Testis (tissue), 2 donors: ENCODE measurements around the gene SCGB1A1.

Experiments
- POLR2A ChIP-seq: fragments of 450-650 bp; IDR thresholded peaks from one replicate; pipeline ENCODE4 v1.6.1; 2017; ENCODE audit warnings: antibody characterized with exemption, mild to moderate bottlenecking, moderate library complexity
- TF ChIP-seq, protein P1 (sequence below), 3 experiments: fragments of 450-650 bp in 2 of 3; fragments of 200-600 bp in 1 of 3; sonication (generic) in 1 of 3; IDR thresholded peaks; one replicate each; pipeline ENCODE4 v1.5.1; 2016 to 2019; ENCODE audit warnings: antibody characterized with exemption in 3 of 3, mild to moderate bottlenecking in 2 of 3, moderate library complexity in 1 of 3

- TF ChIP-seq, protein P1, sequence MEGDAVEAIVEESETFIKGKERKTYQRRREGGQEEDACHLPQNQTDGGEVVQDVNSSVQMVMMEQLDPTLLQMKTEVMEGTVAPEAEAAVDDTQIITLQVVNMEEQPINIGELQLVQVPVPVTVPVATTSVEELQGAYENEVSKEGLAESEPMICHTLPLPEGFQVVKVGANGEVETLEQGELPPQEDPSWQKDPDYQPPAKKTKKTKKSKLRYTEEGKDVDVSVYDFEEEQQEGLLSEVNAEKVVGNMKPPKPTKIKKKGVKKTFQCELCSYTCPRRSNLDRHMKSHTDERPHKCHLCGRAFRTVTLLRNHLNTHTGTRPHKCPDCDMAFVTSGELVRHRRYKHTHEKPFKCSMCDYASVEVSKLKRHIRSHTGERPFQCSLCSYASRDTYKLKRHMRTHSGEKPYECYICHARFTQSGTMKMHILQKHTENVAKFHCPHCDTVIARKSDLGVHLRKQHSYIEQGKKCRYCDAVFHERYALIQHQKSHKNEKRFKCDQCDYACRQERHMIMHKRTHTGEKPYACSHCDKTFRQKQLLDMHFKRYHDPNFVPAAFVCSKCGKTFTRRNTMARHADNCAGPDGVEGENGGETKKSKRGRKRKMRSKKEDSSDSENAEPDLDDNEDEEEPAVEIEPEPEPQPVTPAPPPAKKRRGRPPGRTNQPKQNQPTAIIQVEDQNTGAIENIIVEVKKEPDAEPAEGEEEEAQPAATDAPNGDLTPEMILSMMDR (IDR thresholded peaks at IDR 0.05): no peak
- TF ChIP-seq POLR2A: no peak
These were observed 30.6 kb downstream of the SCGB1A1 start for GRCh38 chr11:62449451-62449851.
